T-helper 1 cell (primary cell): ENCODE measurements around the gene JMJD7.

Experiments used
- DNase-seq, 5 donors: peaks; one replicate each; pipeline ENCODE4 v3.0.0-alpha.2; 2012 to 2020

The JMJD7 gene

GRCh38 chr15:41866872-41867579, 39.1 kb downstream of the JMJD7 start:
- DNase-seq = no peak

DNA sequence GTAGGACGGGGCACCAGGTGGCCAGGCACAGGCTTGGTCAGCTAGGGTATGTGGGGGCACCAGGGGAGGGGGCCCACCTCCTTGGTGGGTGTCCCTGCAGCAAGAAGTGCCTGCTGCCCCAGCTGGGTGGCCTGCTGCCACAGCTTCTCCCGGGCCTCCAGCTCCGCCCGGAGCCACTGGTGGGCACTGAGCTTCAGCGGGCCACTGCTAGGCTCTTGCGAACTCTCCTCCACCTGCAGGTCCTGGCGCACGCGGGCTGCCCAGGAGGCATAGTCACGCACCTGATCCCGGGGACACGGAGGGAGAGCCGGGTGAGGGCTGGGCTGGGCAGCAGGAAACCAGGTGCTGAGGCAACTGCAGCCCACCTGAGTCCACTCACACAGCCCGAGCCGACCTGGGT, 40.4 kb downstream of the JMJD7 start:
- DNase-seq = no peak

DNA sequence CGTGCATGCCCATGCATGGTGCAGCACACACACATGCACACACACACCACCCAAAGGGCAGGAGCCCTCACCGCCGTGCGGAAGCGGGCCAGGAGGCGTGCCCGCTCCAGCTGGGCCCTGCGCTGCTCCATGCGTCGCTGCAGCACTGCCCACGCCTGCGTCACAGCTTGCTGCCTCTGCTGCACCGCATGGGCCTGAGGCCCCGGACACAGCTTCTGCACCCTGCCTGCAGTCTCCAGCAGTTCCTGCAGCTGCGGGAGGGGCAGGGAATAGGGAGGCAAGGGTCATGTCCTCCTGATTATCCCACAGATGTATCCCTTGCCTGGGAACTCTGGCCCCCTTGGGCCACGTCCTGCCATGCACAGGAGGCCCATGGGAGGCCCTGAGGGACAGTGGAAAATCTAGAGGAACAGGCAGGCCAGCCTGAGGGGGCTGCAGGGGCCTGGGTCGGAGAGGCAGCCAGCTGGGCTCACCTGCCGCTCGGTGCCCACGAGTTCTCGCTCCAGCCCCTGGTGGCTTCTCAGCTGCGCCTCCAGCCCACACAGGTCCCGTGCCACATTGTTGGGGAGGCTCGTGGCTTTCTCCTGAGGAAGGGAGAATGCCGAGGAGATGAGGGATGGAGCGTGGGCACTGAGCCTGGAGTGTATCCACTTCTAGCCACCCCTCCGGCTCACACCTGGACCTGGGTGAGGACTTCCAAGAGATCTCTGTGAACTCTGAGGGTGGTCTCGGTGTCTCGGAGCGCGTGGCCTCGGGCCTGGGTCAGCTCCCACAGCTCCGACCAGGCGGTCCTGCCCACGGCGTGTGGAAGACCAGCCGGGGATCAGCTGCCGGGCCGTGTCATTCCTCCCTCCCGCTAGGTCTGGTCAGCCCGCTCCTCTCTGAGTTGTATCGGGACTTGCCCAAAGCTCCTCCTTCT, 42.1 kb downstream of the JMJD7 start:
- DNase-seq = no peak

GRCh38 chr15:41870689-41871081, 42.8 kb downstream of the JMJD7 start:
- DNase-seq = peak in 3 of 5 donors; percentile 33 to 82 (median 35)

DNA sequence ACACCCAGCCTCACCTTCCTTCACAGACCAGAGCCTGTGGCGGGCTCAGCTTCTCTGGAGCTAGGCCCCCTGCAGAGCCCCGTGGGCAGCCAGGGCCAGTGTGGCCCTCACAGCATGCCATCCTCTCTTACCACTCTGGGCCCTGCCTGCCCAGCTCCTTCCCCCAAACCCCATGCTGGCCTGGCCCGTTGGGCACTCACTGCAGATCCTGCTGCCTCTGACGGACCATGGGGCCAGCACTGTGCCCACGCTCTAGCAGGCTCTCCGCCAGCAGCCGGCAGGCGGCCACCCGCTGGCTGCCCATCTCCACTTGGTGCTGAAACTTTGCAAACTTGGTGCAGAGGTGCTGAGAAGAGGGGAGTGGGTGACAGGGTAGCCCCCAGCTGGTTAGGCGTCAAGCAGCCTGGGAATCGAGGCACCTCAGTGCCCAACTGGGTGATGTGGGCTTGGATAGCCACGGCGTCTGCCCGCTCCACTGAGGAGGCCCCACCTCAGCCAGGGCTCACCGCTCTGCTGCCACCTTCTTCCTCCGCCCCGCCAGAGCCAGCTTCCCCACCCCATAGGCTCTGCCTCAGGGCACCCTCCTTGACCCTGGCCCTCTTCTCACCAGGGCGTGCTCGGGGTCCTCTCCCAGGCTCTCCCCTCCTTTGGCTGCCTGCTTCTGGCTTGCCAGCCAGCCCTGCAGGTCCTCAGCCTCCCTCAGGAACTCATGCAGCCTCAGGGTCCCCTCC, 43.4 kb downstream of the JMJD7 start:
- no peak for DNase-seq

- no peak for DNase-seq
Measured at GRCh38 chr15:41872166-41872747, 44.4 kb downstream of the JMJD7 start.

- no peak for DNase-seq
Measured at GRCh38 chr15:41873711-41874110, 45.8 kb downstream of the JMJD7 start.

DNA sequence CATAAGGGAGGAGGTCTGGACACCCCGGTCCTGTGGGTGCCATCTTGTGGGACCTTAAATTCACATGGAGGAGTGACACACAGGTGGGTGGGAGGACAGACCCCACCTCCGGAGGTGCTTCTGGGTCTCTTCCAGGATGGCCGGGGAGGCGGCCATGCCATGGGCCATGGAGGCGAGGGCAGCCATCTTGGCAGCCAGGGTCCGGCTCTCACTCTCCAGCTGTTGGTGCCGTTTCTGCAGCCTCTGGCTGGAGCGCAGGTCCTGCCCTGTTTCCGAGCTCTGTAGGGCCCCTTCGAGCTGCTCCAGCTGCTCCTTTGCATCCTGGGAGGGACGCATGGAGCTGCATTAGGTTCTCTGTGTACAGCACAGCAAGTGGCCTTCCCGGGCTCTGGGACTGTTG, 46.8 kb downstream of the JMJD7 start:
- no peak for DNase-seq

DNA sequence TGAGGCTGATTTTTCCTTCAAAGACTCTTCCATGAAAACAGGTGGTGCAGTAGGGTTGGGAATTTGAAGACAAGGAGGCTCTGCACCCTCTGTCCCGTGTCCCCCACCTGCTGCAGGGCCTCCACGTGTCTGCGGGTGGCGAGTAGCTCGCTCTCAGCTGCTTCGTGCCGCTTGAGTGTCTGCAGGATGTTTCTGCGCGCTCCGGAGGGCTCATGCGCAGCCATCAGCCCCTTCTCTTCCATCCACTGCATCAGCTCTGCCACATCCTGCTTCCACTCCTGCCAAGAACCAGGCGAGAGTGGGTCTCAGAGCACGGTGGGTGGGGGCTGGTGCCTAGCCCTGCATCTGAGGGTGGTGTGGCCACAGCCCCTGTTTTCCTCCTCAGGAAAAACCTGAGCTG, 48.1 kb downstream of the JMJD7 start:
- DNase-seq = no peak

GRCh38 chr15:41876689-41877088, 48.8 kb downstream of the JMJD7 start:
- DNase-seq = no peak

- no peak for DNase-seq
Measured at GRCh38 chr15:41877631-41878354, 49.9 kb downstream of the JMJD7 start.

DNA sequence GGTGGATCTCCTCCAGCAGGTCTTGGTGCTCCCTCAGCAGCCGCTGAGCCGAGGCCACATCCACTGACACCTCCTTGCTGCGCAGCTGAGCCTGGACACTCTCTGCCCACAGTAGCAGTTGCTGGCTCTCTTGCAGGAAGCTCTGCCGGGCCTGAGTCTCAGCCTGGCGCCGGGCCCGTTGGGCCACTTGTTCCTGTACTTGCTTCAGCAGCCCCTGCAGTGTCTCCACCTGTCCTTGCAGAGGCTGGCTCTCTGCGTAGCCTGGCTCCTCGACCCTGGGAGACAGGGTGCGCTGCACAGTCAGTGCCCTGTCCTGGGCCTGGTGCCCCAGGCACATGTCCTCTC, 50.4 kb downstream of the JMJD7 start:
- DNase-seq = no peak

GRCh38 chr15:41879321-41879845, 51.5 kb downstream of the JMJD7 start:
- no peak for DNase-seq

DNA sequence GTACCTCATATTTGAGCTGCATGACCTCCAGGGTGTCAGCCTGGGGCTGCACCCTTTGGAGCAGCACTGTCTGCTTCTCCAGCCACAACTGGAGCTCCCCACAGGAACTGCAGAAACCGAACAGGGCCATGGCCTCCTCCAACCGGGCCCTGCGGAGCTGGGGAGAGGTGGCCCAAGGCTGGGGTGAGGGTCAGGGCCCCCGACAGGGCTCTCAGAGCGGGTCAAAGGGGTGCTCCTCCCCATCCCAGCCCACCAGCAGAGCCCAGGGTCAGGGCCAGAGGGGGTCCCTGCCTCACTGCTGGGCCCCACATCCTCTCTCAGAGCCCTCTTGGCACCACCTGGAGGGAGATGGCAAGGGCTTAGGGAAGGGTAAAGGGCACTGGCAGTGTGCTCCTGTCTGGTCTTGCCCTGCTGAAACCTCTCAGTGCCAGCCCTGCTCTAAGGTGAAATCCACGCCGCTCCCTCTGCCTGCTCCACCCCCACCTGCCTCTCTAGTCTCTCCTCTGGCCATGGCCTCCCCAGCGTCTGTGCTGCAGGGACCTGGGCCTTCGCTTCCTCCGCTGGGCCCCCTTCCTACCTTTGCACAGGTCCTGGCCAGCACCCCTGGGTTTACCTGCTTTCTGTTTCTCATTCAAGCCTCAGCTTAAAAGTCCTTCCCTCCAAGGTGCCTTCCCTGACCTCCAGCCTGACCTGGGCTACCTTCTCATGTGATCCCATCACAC, 52.4 kb downstream of the JMJD7 start:
- no peak for DNase-seq

DNA sequence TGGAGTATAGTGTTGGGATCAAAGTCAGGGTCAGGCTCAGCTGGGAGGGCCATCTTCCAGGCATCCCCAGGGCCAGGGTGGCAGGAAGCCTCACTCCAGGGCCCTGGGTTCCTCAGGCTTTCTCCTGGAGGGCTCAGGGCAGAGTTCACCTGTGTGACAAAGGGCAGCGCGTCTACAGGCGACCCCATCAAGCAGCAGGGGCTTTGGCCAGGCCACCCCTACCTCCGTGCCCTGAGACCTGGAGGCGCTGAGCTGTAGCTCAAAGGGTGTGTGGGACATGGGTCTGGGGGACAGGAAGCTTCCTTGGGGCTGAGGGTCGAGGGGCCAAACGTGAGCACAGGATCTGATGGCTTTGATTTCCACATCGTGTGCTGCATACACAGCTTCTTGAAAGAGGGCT, 53.2 kb downstream of the JMJD7 start:
- DNase-seq = no peak

- DNase-seq = no peak
Measured at GRCh38 chr15:41881550-41881919, 53.6 kb downstream of the JMJD7 start.

GRCh38 chr15:41881920-41882688, 54.2 kb downstream of the JMJD7 start:
- DNase-seq = no peak

GRCh38 chr15:41882689-41883483, 55.0 kb downstream of the JMJD7 start:
- DNase-seq = no peak

DNA sequence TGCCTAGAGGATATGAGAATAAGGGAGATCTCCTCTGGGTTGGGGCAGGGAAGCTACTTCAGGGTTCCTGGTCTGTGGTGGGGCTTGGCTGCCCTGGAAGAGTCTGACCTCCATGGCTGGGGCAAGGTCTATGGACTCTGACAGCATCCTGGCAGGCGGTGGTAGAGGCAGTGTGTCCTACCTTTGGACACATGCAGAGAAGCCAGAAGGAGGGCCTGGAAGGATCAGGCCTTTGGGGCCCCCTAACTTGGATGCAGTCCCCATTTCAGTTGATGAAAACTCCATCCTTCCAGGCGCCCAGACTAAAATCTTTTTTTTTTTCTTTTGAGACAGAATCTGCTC, 55.6 kb downstream of the JMJD7 start:
- no peak for DNase-seq

GRCh38 chr15:41884458-41884857, 56.6 kb downstream of the JMJD7 start:
- no peak for DNase-seq
